Stimulated activated CD8-positive, alpha-beta memory T cell treated with anti-CD3 and anti-CD28 coated beads, Interleukin-7, amount 100 ng/mL, for 1 hour (primary cell): ENCODE data around the gene SNTA1.
A peak's percentile ranks its signal among the peaks of the same experiment; 100 is the strongest.
"Not testable (repeated sequence)": the region's sequence is repeated elsewhere in the genome, so short reads cannot be mapped to it uniquely, and the experiment has no call there.

Experiments used
- DNase-seq, 2 donors: peaks; one replicate each; pipeline ENCODE4 v3.0.0-alpha.2; 2020; ENCODE audit warnings: low read depth in 2 of 2

SNTA1 gene

GRCh38 chr20:33431797-33432381 is 11.7 kb downstream of the SNTA1 start:
- no peak for DNase-seq

- not testable (repeated sequence) for DNase-seq
These were observed 19.7 kb downstream of the SNTA1 start for GRCh38 chr20:33423875-33424274.

- no peak for DNase-seq
These were observed 20.3 kb downstream of the SNTA1 start for GRCh38 chr20:33423141-33423834.

- DNase-seq: no peak
These were observed 24.2 kb downstream of the SNTA1 start for GRCh38 chr20:33419140-33419974.

DNA sequence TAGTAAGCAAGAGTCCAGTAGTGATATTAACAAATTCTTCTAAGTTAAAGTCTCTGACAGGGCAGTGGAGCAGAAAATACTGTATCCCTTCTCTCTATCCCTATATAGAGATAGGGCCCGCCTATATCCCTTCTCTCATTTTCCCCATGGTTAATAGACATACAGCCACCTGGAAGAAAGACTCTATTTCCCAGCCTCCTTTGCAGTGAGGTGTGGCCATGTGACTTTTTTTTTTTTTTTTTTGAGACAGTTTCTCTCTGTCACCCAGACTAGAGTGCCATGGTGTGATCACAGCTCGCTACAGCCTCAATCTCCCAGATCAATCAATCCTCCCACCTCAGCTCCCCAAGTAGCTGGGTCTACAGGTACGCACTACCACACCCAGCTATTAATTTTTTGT is 25.5 kb downstream of the SNTA1 start:
- DNase-seq: no peak

GRCh38 chr20:33415948-33416347 is 27.6 kb downstream of the SNTA1 start:
- no peak for DNase-seq

- DNase-seq: no peak
These were observed 31.1 kb downstream of the SNTA1 start for GRCh38 chr20:33412484-33412838.

- DNase-seq: no peak
These were observed 31.7 kb downstream of the SNTA1 start for GRCh38 chr20:33411711-33412483.

- no peak for DNase-seq
These were observed 32.3 kb downstream of the SNTA1 start for GRCh38 chr20:33411242-33411641.

- no peak for DNase-seq
These were observed 33.4 kb downstream of the SNTA1 start for GRCh38 chr20:33410081-33410742.

- DNase-seq: no peak
These were observed 34.6 kb downstream of the SNTA1 start for GRCh38 chr20:33408716-33409654.

DNA sequence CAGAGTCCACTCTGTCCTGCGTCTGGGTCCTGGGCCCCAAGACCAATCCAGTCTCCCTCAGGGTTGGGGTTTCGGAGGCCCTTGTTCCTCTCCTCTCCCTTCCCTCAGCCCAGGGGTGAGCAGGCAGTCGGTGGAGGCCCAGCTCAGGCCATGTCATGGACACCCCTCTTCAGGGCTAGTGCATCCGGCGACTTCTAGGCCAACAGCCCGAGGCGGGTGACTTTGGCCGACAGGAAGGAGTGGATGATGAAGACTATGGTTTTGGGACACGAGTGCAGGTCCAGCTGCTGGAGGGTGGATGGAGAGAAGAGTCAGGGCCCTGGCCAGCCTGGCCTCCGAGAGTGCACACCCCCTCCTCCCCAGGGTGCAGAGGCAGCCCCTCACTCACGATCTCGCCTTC is 35.2 kb downstream of the SNTA1 start:
- no peak for DNase-seq

DNA sequence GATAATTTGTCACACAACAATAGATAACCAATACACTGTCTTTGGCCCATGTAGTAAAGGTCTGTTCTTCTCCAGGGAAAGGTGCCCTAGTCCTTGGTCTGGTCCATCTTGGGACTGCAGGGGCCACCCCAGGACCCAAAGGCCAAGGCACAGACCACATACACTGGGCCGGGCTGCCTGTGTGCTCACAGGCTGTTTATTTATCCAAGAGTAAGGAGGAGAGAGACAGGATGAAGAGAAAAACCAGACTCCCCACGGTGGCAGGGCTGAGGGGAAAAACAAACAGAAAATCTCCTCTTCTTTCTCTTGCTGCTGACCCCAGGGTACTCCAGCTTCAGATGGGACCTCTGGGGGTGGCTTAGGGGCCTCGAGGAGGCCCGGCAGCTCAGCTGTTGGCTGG is 35.8 kb downstream of the SNTA1 start:
- DNase-seq: no peak

- DNase-seq: no peak
These were observed 36.3 kb downstream of the SNTA1 start for GRCh38 chr20:33407251-33407650.

GRCh38 chr20:33404281-33404680 is 39.3 kb downstream of the SNTA1 start:
- no peak for DNase-seq

- no peak for DNase-seq
These were observed 41.6 kb downstream of the SNTA1 start for GRCh38 chr20:33401921-33402369.

DNA sequence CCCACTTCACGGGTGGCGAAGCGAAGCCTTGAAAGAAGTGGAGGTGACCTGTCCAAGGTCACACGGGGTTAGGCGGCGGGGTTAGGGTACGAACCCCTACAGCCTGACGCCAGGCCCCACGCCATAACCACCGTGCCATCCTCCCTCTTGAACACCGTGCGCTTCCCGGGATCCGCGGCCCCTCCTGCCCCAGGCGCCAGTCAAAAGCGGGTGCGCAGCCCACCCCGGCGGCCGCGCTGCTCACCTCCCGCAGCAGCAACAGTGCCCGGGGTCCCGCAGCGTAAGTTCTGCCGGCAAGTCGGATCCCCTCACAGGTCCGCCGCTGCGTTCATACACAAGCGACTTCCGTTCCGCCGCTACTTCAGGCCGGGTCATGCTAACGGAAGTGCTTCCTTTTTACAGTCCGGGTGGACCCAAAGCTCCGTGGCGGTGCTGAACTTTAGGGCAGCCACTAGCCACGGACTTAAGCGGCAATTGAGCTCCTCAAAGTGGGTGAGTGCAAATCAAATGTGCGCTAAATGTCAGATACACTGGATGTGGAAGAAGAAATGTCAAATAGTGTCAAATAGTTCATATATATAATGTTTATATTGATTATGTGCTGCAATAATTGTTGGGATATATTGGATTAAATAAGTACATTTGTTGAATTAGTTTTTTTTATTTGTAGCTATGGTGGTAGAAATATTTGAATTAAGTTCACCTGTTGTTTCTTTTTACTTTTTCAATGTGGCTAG is 42.2 kb downstream of the SNTA1 start, which contains the start of gene CDK5RAP1:
TSS of gene CDK5RAP1 (minus strand) at position 336 of the 737 bp plus-strand sequence. CDS start 4,455 bp downstream, outside the sequence.
- peak; percentile 66 to 71 for DNase-seq

DNA sequence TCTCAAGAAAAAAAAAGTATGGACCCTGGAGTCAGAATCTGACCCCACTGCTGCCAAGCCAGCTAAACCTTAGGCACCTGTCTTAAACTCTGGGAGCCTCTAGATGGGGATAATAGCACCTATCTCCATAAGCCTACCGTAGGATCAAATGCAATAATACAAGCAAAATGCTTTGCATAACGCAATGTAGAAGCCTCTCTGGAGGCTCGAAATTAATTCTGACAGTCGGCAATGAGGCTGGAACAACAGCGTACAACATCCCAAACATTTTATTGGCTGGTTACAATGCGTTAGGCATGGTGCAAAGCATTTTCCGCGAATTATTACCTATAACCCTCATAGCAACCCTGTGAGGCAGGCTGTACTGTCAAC is 42.8 kb downstream of the SNTA1 start:
- no peak for DNase-seq

DNA sequence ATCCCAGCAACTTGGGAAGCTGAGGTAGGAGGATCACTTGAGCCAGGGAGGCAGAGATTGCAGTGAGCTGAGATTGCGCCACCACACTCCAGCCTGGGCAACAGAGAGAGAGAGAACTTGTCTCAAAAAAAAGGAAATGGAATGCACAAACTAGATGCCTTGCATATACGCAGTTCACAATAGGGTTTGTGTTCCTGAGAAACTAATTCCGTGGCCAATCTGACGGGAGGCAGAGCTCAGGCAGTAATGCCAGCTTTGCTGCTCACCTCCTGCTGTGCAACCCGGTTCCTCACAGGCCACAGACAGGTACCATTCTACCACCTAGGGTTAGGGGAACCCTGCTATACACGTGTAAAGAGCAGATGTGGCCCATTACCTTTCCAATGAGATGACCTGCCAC is 43.6 kb downstream of the SNTA1 start:
- no peak for DNase-seq

DNA sequence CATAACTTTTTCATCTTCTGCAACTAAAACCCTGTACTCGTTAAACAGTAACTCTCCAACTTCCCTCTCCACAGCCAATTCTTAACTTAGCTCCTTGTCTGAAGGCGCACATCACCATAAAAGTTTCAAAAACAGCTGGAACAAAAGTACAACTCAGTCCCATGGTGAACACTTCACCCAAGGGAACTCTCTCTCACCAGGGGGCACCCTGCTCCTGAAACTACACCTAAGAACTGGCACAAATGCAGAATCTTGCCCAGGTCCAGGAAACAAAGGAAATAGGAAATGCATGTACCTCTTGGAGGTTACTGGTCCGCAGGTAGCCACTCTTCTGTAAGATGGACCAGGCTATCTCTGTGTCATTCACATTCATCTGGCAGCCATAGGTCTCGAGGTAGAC is 48.8 kb downstream of the SNTA1 start:
- DNase-seq: no peak
